HG03097 (cell line): Measurements from ENCODE around the gene ADORA2B.
"Not testable (repeated sequence)": the region's sequence is repeated elsewhere in the genome, so short reads cannot be mapped to it uniquely, and the experiment has no call there.

Source experiments
- ATAC-seq: cut with Tn5 transposase; IDR thresholded peaks from one replicate; pipeline ENCODE4 v1.9.1; 2021; ENCODE audit not compliant: unreplicated experiment, low FRiP score

ADORA2B gene

GRCh38 chr17:15979013-15979412 is 34.1 kb downstream of the ADORA2B start:
- ATAC-seq, result not testable (repeated sequence)

- ATAC-seq, result no peak
Observed at GRCh38 chr17:15981208-15981607, 36.3 kb downstream of the ADORA2B start.

DNA sequence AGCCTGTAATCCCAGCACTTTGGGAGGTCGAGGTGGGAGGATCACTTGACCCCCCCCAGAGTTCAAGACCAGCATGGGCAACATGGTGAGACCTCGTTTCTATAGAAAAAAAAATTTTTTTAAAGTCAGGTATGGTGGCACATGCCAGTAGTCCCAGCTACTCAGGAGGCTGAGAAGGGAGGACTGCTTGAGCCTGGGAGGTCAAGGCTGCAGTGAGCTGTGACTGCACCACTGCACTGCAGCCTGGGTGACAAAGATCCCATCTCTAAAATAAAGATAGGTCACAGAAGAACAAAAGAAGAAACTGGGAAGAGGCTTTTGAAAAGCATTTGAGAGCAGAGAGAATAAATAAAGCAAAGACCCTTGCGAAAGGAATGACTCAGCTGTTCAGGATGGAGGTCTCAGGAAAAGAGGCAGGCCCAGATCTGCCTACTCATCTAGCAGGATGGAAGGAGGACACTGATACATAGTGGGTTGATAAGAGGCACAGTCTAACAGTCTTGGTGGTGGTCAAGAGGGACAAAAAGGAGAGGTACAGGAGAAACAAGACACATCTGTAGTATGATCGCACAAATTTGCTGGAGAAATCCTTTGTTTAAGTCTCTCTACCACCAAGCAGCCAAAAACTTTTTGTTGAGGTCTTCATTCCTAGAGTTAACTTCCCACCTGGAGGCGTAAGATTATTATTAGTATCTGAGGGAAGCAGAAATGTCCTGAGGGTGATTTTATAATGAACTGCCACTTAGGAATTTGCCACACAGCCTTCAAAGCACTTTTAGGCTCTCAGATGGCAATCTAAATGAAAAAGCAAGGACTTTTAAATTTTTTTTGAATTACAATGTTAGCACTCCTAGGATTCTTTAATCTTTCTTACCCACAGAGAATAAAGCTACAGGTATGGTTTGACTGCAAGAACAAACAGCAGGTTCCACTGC is 37.0 kb downstream of the ADORA2B start:
- ATAC-seq, result no peak

DNA sequence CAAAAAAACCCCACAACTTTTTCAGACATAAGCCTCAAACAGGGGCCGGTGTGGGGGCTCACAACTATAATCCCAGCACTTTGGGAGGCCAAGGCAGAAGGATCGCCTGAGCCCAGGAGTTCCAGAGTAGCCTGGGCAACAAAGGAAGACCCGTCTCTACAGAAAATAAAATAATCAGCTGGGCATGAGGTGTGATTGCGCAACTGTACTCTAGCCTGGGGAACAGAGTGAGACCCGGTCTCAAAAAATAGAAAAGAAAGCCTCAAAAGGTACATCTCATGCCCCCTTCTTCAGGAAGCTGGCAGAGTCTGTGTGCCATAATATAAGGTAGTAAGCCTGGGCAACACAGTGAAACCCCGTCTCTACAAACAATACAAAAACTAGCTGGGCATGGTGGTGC is 51.4 kb downstream of the ADORA2B start:
- no peak for ATAC-seq

GRCh38 chr17:15998031-15998562 is 53.2 kb downstream of the ADORA2B start:
- no peak for ATAC-seq

DNA sequence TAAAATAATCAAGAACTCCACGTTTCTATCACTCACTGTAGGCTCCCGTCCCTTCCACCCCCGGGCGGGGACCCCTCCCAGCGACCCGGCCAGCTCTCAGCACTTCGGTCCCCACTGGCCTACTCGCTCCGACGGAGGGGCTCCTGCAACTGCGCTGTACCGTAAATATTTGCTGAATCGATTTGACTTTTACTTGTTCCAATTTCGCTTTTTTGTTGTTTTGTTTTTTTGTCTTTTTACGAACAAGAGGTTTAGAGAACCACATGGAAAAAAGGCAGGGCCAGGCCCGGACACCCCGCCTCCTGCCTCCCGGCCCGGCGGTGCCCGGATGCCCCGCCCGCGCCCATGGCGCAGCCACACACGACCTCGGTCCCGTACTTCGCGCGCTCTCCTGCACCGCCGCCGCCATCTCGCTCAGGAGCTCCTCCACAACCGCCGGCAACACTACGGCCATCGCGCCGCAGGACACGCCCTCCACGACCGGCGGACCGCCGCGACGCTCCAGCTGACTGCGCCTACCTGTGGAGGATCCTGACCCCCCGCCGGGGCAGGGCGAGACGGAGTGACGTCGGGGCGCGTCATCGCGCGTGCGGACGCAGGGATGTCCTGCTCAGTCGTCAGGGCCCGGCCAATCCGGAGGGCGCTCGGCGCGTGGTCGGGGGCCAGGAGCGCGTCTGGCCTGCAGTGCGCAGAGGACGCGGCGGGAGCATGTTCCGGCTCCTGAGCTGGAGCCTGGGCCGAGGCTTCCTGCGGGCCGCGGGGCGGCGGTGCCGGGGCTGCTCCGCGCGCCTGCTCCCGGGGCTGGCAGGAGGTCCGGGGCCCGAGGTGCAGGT is 54.4 kb downstream of the ADORA2B start, which contains the start of the genes TTC19 and ZSWIM7:
TTC19 (plus strand) TSS at position 684 of the 833 bp plus-strand sequence; CDS start at position 709, 25 bp downstream.
ZSWIM7 (minus strand) TSS at position 564 of the 833 bp plus-strand sequence; CDS start at position 454, 110 bp downstream.
- peak; percentile 92 for ATAC-seq

- peak; percentile 21 for ATAC-seq
Observed at GRCh38 chr17:15999974-16000827, 55.3 kb downstream of the ADORA2B start.

- ATAC-seq, result no peak
Observed at GRCh38 chr17:16001226-16001897, 56.4 kb downstream of the ADORA2B start.

DNA sequence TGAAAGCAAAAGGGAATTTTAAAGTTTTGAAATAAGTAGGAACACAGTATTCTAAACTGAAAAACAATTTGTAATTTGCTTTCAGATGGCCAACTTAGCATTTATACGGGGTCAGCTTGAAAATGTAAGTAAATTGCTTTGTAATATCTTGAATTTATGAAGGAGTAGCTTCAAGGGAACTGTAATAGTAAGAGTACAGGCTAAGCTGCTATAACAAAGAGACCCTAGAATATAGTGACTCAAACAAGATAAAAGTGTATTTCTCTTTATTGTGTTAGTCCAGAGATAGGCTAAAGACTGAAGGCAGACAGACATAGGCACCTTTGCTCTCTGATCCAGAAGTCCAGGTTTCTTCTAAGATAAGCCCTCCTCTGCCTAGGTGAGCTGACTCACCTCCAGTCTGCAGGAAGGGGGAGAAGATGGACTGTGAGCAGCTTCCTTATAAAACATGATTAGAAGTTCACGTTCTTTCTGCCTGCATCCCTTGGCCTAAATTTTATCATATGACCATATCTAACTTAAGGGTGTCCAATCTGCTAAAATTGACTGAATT is 57.9 kb downstream of the ADORA2B start:
- no peak for ATAC-seq

DNA sequence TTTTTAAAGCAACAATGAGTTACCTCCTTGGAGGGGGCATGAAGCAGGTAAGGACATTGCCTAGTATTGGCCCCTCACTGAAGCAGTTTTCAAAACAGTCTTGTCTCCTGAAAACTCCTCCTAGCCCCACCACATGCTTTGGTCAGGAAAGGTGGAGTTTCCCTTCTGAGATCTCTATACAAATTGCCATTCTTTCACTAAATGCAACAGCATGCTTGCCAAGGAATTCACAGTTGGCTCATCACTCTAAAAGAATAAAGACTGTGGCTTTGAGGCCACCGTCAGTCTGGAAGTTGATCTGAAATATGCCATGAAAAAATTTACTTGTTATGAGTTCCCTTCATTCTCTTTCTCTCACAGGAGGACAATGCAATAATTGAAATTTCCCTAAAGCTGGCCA is 58.9 kb downstream of the ADORA2B start:
- no peak for ATAC-seq

- ATAC-seq, result no peak
Observed at GRCh38 chr17:16005636-16006035, 60.7 kb downstream of the ADORA2B start.

GRCh38 chr17:16007439-16007838 is 62.5 kb downstream of the ADORA2B start:
- ATAC-seq, result no peak

- no peak for ATAC-seq
Observed at GRCh38 chr17:16013943-16014407, 69.0 kb downstream of the ADORA2B start.

GRCh38 chr17:16019347-16019746 is 74.4 kb downstream of the ADORA2B start:
- no peak for ATAC-seq

DNA sequence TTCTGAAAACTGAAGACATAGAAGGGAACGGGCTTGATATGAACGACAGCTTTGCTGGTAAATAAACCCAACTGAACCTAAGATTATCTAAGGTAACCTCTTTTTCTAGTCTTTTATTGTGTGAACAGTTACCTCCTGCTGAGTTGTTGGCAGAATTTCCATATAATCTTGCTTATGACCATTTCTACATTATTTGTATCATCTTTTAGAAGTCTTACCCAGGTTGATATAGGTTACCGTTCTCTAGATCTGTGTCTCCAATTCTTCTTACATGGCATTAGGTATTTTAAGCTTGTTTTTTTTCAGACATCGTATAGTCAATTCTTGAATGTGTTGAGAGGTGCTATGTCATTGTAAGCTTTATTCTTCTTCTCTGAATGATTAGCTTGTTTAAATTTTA is 79.0 kb downstream of the ADORA2B start:
- no peak for ATAC-seq

DNA sequence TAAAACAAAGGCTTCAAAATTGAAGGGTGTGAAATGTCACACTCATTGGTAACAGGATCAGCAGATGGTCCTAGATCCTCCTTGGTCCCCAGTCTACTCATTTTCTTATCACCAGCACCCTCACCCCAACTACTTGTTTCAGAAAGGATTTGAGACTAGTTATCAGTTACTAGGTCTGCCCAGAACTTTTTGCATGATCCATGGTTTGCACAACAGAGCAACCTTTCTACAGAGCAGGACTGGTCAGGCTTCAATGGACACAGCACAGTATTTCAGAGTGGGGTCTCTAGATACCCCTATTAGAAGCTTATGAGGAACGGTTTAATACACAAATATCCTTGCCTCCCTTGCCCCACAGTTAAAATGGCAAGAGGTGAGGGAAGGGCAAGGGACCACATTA is 80.3 kb downstream of the ADORA2B start:
- no peak for ATAC-seq
